ENCODE data around the gene SH3PXD2A.

SH3PXD2A gene

GRCh38 chr10:103877861-103878260, 22.5 kb upstream of the SH3PXD2A start:
- no peak for DNase-seq

DNA sequence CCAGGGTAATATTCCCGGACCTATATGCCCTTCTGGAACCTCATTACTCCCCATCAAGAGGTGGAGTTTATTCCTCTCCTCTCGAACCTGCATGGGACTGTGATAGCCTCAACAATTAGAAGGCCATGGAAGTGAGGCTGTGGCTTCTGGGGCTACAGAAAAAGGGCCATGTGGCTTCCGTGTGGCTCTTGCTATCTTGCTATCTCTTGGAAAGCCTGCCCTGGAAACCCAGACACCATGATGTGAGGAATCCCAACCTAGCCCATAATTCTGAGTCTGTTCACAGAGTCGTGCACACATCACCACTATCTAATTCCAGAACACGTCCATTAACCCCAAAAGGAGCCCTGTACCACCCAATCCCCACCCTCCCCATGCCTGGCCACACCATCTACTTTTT, 20.8 kb upstream of the SH3PXD2A start:
- no peak for DNase-seq

GRCh38 chr10:103874730-103875129, 19.4 kb upstream of the SH3PXD2A start:
- DNase-seq: no peak

GRCh38 chr10:103872137-103872931, 17.0 kb upstream of the SH3PXD2A start:
- DNase-seq: no peak

DNA sequence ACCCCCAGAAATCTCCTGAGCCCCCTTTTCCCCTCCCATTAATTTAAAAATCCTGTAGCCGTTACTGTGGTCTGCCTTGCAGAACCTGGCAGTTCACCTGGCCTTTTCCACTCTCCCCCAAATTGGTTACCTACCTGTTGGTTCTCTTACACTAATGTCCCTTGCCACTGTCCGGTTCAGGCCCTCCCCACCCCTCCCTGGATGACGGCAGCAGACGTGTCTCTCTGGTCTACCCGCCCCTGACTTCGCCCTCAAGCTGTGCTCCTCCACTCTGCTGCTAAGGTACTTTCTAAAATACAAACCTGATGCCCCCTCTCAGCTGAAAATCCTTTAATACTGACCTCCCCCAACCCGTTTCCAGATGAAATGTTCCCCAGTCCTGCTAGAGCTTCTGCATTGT, 15.6 kb upstream of the SH3PXD2A start:
- DNase-seq: no peak

DNA sequence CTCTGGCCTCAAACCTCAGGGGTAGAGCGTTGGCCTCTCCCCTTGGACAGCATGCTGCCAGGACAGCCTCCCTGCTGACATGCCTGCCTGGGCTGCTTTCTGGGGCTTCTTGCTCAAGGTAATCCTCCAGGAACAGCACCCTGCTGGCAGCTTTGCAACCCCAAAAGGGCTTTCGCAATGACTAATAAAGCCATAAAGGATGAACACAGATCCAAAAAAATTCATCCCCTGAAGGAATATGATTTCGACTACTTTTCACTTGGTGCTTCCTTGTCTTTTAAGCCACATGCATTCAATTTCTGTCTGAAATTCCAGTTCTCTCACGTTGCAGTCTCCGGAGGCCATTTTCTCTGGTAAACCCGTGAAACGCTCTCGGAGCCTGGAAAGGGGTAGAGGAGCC, 15.1 kb upstream of the SH3PXD2A start:
- DNase-seq: no peak

GRCh38 chr10:103869336-103869735, 14.0 kb upstream of the SH3PXD2A start:
- no peak for DNase-seq

DNA sequence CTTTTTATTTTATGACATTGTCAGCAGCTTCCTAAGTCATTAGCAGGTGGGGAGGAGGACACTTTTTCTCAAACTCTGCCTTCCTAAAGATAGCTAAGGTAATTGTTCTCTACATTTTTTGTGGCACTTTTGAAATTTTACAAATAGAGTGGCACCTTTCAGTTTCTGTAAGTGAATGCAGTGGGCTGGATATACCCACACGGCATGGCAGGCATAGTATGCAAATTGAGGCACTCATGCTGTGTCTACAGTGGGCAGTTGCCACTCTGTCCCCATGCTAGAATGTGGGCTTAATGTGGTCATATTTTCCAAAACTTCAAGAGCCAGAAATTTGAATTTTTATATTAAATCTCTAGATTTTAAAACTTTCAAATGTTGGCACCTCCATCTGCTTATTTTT, 12.8 kb upstream of the SH3PXD2A start:
- no peak for DNase-seq

DNA sequence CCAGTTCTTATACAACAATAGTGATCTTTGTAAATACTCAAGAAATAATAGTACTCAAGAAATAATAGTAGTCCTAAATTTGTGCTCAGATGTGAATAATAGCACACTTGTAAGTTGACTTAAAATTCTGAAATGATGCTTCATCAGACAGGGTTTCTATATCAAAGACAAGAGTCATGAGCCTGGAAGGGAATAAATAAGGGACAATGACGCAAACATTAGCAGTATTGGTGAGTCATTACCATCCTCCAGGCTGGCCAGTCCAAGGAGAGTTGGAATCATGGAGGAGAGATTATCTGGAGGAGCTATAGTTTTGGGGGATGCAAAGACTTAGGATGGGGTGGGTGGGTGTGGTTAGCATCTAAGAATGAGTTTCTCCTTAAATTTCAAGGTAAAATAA, 6.1 kb upstream of the SH3PXD2A start:
- no peak for DNase-seq

DNA sequence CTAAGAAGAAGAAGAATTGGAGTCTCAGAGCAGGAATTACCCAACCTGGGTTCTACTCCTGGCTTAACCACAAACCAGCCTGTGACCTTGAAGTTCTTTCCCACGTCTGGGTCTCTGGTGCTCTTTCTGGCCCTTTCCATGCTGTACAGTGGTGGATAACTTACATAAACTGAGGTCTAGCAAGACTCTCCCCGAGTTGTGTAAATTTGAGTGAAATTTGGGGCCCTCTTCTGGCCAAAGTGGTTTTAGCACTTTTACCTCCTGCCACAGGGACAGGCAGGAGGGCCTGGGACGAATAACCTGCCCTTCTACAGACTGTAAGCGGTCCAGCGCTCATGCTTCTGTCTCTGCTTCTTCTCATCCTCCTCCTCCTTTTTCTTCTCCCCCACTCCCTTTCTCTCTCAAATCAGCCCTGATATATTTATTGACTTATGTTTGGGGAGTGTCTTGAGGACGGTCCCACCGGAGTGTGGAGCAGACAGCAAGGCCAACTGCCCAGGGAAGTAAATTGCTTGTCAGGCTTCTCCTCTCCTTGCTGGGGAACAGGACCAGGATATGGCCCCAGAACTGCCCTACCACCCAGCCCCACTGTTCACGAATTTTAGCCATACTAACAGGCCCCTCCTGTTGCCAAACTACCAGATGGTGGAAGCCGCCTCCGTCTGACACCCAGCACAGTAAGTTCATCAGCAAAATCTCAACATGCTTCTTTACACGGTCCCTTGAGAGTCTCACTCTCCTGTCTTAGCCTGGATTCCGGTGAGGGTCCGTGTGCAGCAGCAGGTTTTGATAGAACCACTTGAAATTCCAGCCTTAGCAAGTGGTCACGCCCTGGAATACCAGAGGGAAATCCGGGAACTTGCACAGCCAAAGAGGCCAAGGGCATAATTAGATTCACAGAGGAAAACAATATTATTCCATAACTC, 4.0 kb upstream of the SH3PXD2A start:
- peak; percentile 20 for DNase-seq

DNA sequence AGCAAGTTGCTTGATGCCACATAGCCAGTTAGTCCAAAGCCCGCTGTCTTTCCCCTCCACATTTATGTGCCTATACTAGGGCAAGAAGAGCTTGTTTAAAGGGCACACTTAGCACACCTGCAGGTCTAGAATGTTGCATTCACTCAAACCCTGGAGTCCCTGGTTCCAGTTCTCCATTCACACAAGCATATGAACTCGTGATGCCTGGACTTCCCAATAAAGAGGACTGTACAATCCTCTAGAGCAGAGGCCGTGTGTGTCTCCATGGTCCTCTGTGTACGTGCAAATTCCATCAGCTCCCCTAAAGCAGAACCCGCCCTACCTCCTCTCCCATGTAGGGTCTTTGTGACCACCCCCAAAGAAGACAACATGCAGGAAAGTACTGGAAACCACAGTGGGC, 3.0 kb upstream of the SH3PXD2A start:
- DNase-seq: no peak

DNA sequence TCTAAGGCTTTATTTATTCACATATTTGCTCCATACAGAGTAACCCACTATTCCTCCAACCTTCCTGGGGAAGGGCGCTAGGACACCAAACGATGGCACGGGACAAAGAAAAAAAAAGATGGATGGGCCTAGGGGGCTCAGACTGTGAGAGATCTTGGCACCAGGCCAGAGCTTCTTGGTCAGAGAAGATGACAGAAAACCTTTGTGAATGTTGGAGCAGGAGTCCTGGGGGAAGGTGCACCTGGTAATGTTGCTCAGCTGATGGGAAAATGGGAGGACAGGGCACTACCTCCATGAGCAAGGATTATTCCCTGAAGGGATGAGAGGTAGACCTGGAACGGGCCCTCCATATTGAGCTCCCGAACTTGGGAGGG, 1.4 kb upstream of the SH3PXD2A start:
- no peak for DNase-seq

- no peak for DNase-seq
Observed at GRCh38 chr10:103855852-103856796, 748 bp upstream of the SH3PXD2A start.

DNA sequence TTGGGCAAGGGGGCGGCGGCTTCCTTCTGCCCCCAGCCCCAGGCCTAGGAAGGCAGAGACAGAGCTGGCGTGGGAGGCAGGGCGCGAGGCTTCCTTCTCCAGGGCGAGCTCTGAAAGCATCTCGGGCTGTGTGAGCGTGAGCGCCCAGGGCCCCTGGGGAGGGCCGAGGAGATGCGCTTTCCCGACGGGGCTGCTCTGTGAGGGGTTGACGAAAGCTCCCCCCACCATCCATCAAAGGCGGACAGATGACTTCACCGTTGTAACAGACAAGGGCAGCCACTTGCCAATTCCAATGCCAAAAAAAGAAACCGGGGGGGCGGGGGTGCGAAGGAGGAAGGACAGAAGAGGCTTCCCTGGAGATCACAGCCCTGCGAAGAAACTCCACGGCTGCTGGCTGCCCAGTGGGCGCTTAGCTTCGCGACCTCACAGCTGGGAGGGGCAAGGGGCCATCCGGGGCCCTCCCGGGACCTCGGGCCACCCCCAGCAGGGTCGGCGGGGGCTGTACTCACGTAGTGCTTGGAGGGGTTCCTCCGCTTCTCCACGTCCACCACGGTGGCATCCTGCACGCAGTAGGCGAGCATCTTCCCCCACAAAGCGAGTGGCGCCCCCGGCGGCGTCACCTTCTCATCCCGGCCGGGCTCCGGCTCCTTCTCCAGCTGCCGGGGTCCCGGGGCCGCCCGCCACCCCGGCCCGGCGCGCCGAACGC, 537 bp downstream of the SH3PXD2A start:
- no peak for DNase-seq

- no peak for DNase-seq
Observed at GRCh38 chr10:103854265-103854685, 1.1 kb downstream of the SH3PXD2A start.

- no peak for DNase-seq
Observed at GRCh38 chr10:103853428-103854264, 1.7 kb downstream of the SH3PXD2A start.

GRCh38 chr10:103852856-103853255, 2.5 kb downstream of the SH3PXD2A start:
- no peak for DNase-seq

DNA sequence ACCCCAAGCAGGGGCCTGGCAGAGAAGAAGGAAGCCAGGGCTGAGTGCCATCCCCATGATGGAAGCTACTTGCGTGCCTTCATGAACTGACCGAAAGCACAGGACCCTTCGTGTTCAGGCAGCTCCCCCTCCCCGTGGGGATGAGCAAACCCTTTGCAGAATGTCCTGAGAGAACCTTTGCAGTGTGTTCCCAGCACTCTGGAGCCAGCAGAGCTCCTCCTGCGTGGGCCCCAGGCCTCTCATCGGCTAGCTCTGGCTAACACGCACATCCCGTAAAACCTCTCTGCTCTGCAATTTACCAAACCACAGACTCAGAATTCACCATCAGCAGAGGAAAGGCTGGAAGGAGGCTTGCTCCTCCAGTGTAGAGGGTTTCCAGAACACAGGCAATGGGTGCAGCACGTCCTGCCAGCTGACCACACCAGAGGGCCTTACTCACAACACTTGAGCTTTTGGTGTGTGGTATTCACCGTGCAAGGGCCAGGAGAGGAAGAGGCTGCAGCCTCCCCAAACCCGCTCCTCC, 3.1 kb downstream of the SH3PXD2A start:
- DNase-seq: no peak

DNA sequence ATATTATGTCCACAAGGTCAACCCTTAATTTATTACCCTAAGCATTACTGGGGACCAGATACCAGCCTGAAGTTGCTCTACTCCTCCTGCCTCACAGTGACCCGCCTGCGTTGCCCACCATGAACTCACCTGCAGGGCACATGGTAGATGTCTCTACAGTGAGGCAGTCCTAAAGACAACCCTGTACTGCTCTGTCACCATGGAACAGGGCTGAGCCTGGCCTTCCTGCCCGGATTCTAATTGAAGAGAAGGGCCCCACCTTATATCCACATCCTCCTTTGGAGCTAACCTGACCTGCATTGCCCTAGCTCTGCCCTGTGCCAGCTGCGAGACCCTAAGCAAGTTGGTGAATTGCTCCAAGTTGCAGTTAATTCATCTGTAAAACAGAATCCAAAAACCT, 4.1 kb downstream of the SH3PXD2A start:
- DNase-seq: no peak

GRCh38 chr10:103850572-103850895, 4.8 kb downstream of the SH3PXD2A start:
- no peak for DNase-seq
